ENCODE data around the gene TESPA1.

DNA sequence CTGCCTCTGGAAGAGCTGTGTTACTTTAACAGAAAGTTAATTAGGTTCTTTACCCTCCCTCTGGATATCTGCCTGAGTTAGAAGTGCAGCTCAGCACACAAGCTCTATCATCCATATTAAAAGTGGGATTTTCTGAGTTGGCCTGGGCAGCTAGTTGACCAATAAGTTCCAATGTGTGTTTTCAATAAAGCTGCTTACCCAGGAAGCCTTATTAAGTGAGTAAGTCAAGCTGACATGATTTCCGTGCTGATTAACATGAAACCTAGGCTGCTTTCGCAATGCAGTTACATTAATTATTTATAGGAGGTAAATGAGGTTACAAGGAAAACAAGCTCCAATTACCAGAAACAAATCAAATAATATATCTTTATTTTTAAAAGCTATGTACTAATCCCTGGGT, 40.0 kb upstream of the TESPA1 start:
- TF ChIP-seq, protein P1, sequence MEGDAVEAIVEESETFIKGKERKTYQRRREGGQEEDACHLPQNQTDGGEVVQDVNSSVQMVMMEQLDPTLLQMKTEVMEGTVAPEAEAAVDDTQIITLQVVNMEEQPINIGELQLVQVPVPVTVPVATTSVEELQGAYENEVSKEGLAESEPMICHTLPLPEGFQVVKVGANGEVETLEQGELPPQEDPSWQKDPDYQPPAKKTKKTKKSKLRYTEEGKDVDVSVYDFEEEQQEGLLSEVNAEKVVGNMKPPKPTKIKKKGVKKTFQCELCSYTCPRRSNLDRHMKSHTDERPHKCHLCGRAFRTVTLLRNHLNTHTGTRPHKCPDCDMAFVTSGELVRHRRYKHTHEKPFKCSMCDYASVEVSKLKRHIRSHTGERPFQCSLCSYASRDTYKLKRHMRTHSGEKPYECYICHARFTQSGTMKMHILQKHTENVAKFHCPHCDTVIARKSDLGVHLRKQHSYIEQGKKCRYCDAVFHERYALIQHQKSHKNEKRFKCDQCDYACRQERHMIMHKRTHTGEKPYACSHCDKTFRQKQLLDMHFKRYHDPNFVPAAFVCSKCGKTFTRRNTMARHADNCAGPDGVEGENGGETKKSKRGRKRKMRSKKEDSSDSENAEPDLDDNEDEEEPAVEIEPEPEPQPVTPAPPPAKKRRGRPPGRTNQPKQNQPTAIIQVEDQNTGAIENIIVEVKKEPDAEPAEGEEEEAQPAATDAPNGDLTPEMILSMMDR (IDR thresholded peaks at IDR 0.05; ENCODE audit: low read depth, low read length): no peak
- no peak for TF ChIP-seq EZH2phosphoT487 (IDR thresholded peaks at IDR 0.05; ENCODE audit: low read depth)

All from OCI-LY3 (cell line).